HG02885 (cell line): ENCODE data around the gene TOLLIP.
"Not testable (repeated sequence)": the region's sequence is repeated elsewhere in the genome, so short reads cannot be mapped to it uniquely, and the experiment has no call there.

Experiments used
- ATAC-seq: cut with Tn5 transposase; IDR thresholded peaks from one replicate; pipeline ENCODE4 v1.9.1; 2021; ENCODE audit warnings: mild to moderate bottlenecking; ENCODE audit not compliant: unreplicated experiment, poor library complexity

TOLLIP gene

GRCh38 chr11:1344056-1344635, 34.7 kb upstream of the TOLLIP start:
- no peak for ATAC-seq

GRCh38 chr11:1343391-1344055, 34.1 kb upstream of the TOLLIP start:
- ATAC-seq, result no peak

DNA sequence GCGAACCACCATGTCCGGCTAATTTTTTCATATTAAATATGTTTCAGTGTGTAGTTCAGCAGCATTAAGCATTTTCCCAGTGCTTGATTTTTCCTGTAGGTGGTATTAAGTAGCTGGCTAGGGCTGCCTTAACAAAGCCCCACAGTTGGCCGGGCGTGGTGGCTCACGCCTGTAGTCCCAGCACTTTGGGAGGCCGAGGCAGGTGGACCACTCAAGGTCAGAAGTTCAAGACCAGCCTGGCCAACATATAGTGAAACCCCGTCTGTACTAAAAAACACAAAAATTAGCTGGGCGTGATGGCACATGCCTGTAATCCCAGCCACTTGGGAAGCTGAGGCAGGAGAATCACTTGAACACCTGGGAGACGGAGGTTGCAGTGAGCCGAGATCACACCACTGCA, 33.5 kb upstream of the TOLLIP start:
- ATAC-seq, result no peak

- ATAC-seq, result no peak
Measured at GRCh38 chr11:1341928-1342524, 32.6 kb upstream of the TOLLIP start.

DNA sequence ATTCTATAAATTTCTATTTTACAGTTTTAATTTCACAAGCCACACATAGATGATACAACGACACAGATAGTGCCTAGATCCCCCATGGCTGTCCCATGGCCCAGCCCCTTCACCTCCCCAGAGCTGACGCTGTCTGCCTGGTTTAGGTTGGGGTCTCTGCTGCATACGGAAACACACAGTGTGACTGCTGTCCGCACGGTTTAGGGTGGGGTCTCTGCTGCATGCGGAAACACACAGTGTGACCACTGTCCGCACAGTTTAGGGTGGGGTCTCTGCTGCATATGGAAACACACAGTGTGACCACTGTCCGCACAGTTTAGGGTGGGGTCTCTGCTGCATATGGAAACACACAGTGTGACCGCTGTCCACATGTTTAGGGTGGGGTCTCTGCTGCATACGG, 31.8 kb upstream of the TOLLIP start:
- ATAC-seq, result not testable (repeated sequence)

DNA sequence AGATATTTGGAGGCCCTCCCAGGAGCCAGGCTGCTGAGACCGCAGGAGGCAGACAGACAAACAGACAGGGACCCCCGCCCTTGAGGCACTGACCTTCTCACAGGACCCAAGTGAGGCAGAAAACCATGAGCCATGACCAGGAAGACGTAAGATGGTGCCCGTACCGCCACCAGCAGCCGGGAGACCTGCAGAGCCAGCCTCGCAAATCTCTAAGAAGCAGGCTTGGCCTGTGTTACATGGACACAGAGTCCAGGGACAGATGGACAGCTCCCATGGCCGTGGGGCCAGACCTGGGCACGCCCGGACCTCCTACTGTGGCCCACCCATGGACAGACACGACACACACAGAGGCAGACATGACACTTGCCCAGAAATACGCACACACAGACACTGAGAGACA, 30.7 kb upstream of the TOLLIP start:
- no peak for ATAC-seq

- ATAC-seq, result no peak
Measured at GRCh38 chr11:1339066-1339675, 29.7 kb upstream of the TOLLIP start.

- ATAC-seq, result no peak
Measured at GRCh38 chr11:1338201-1339065, 29.0 kb upstream of the TOLLIP start.

DNA sequence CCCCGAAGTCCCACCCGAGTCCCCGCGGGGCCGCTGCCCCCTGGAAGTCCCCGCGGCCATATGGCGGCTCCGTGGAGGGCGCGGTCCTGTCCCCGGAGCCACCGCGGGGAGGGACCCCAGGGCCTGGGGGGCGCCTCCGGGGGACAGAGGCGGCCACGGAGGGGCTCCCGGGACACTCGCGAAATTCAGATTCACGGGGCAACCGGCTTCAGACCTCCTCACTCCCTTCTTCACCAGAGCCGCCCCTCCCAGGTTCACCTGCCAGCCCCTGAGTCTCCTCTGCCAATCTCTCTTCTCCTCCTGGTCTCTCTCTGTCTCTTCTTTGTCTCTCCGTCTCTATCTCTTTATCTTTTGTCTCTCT, 28.2 kb upstream of the TOLLIP start:
- no peak for ATAC-seq

- no peak for ATAC-seq
Measured at GRCh38 chr11:1336836-1337646, 27.6 kb upstream of the TOLLIP start.

DNA sequence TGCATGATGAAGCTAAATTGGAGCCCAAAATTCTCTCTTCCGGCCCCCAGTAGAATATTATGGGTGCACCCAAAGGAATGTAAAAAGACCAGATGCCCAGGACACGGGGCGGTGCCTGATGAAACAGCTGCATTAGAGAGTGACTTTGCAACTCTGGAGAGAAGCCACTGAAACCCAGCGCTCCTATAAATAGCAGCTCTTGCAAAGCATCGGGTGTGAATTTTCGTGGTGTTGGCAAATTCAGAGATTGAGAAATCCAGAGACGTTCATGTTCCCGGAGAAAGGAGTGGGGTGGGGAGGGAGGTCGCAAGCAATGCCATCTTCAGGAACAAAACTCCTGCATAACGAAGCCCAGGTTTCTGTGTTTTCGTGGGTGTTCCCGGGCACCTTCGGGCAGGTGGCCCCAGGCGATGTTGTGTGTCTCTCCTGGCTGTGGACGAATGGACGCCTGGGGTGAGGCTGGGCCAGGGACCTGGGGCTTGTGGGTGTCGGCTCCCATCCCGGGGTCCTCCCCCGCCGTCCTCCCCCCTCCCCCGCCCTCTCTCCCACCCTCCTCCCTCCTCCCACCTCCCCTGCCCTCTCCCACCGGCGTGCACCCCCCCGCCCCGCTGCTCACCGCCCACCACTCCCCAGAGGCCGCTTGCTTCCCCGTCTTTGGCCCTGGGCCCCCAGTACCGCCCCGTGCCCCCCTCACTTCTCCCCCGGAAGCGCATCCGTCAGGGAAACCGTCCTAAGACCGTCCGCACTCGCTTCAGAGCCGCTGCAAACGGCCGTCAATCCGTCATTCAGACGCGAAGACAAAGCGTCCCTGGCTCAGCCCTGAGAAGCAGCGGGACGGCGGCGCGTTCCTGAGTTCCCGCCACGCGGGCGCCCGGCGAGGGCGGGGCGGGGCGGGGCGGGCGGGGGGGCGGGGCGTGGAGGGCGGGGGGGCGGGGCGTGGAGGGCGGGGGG, 26.7 kb upstream of the TOLLIP start:
- no peak for ATAC-seq

DNA sequence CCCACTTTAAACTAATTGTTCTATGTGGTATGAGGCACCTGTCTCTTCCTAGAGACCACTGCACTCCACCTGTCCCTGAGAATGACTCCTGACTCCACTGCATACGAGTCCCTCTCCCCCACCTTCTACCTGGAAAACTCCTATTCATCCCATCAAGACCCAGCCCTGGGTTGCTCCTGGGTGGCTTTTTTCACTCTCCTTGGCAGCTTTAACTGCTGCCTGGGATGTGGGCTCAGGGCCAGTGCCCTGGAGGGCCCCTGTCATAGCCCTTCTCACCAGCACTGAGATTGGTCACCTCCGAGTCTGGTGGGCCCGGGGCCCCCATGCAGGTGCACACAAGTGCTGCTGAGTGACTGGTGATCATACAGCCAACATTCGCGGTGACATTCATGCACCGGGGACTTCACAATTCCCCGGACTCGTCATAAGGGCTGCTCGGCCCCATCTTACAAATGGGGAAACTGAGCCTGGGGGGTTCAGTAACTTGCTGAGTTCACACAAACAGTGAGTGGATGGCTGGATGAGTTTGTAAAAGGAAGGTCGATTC, 25.9 kb upstream of the TOLLIP start:
- ATAC-seq, result no peak

DNA sequence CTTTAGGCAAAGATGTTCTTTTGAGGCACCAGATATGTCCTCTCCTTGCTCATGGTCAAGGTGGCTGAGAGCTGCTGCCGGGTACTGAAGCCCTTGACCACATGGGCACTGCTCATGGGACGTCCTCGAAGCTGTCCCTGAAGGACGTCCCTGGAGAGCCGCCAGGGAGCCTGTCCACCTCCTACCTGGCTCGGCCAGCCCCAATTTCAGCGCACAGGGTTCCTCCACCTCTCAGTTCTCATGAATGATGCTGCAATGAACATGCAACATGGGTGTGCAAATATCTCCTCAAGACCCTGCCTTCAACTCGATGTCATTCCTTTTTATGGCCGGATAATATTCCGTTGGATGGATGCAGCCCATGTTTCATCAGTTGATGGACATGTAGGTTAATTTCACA, 24.4 kb upstream of the TOLLIP start:
- no peak for ATAC-seq

GRCh38 chr11:1333091-1333772, 23.8 kb upstream of the TOLLIP start:
- ATAC-seq, result no peak

DNA sequence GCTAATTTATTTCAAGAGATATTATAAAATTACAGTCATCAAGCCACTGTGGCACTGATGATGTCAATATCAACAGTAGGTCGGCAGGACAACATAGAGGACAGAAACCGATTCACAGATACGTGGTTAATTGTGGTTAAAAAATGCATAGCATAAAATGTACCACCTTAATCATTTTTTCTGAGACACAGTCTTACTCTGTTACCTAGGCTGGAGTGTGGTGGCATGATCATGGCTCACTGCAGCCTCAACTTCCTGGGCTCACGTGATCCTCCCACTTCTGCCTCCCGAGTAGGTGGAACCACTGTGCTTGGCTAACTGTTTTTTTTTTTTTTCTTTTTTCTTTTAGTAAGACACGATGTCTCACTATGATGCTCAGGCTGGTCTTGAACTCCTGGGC, 21.0 kb upstream of the TOLLIP start:
- ATAC-seq, result no peak

DNA sequence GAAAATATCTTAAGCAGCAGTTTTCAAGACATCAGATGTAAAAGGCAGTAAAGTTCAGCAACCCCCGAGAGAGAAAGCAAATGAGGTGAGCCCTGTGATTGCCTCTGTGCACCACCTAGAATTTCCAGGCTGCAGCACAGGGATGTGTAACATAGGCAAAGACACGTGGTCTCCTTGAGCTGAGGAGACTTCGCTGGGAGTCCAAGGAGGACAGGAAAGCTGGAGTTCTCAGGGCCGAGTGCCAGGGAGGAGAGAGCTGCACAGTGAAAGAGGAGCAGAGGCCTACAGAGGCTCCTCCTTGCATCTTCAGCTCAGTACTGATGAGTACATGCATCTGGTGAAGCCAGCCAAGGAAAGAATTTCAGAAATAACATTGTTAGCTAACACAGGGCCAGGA, 17.6 kb upstream of the TOLLIP start:
- ATAC-seq, result no peak

DNA sequence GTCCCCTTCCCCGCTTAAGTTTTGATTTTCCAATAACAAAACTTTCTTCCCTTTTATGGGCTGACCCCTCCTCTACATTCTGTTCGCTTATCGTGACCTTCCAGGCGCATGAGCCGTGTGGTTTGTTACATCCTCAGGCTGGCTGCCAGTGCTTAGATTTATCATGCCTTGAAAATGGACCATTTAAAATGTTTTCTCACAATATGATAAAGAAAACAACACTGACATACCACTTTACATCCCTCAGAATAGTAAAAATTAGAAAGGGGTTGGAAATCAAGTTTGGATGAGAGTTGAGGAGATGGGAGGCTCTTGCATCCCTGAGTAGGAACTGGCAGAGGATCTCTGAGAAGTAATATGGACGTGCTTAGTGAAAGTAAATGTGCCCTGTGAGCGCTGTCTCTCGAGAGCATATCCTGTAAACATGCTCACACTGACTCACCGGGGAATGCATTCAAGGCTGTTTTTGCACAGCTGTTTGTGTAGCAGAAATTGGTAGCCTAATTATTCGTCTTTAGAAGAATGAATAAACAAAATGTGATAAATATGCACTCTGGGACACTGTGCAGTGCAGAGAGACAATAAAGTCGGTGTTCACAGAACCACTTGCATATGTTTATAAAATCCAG, 17.1 kb upstream of the TOLLIP start:
- ATAC-seq, result no peak

DNA sequence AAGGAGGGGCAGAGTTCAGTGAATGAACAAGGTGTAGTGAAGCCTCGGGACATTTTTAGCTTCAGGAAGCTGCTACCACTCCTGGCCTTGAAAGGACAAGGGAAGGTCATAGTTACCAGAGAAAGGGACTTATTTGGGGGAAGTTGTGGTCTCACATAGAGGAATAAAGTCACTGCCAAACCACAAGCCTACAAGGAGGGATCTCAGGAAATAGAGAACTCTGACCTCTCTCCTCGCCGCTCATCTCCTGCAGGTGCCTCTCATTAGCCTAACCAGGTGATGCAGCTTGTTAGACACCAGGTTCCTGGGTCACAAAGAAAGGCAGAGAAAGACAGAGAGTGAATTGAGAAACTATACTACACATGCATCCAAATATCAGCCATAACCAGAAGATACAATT, 14.3 kb upstream of the TOLLIP start:
- ATAC-seq, result no peak
